K562 (cell line): ENCODE results near the gene HES5. TPM values are rescaled to one million over a fixed set of nuclear protein-coding genes. Genes with fewer than 3 reads are reported as not detected.

Experiments used
- ATAC-seq: fragments of 200-7000 bp; cut with Tn5 transposase; 3 replicates; pipeline ENCODE4 v1.9.1; 2020; ENCODE audit warnings: moderate library complexity
- BruUV-seq: library from RNA; stranded (reverse); fragments of 400-500 nt; replicated peaks from 2 replicates; lab custom pipeline; 2021; lab: Mats Ljungman, UMichigan
- CTCF ChIA-PET: fragments of 300-600 bp; formaldehyde crosslinking; extraction: SDS; loops from one replicate; lab custom pipeline; 2021; ENCODE audit warnings: low intra/inter-chr PET ratio; lab: Yijun Ruan, JAX
- POLR2A ChIA-PET: fragments of 300-600, 350-650 bp; sonication (Branson Sonifier 250); formaldehyde crosslinking; extraction: SDS; loops from one replicate; lab custom pipeline; 2021; ENCODE audit warnings: antibody characterized with exemption, inconsistent platforms; lab: Yijun Ruan, JAX
- DNase-seq, 4 experiments: peaks; one replicate each; pipeline versions ENCODE4 v3.0.0 to v3.0.0-alpha.2; 2011 to 2018; ENCODE audit warnings: low spot score in 3 of 4, mixed read lengths in 3 of 4; ENCODE audit errors: extremely low read depth in 1 of 4
- FAIRE-seq: peaks from 2 replicates; lab custom pipeline; 2011; peaks lifted over from hg19 to GRCh38; lab: Jason Lieb, UNC
- H2AFZ ChIP-seq: 2 replicates; pipeline ENCODE4 v1.6.0; 2011; ENCODE audit warnings: low read depth, low read length, control low read depth, inconsistent platforms
- H3K27ac ChIP-seq: fragments of 200-600 bp; 3 replicates; pipeline ENCODE4 v1.8.0; 2011; ENCODE audit warnings: low read depth, mild to moderate bottlenecking, control low read depth, inconsistent platforms, low read length, moderate library complexity, mixed read lengths; ENCODE audit errors: extremely low read depth
- H3K27me3 ChIP-seq, 2 experiments: fragments of 300-600 bp in 1 of 2; 2 replicates in 1 of 2; 3 replicates in 1 of 2; pipeline versions ENCODE4 v1.6.0 to v1.8.0; 2011; ENCODE audit warnings: inconsistent platforms in 2 of 2, low read length in 2 of 2, mild to moderate bottlenecking in 1 of 2, mixed read lengths in 1 of 2, moderate library complexity in 1 of 2; ENCODE audit not compliant: control insufficient read depth in 2 of 2, insufficient read depth in 2 of 2
- H3K36me3 ChIP-seq: fragments of 300-600 bp; 3 replicates; pipeline ENCODE4 v1.8.0; 2011; ENCODE audit warnings: mild to moderate bottlenecking, low read length, inconsistent platforms; ENCODE audit not compliant: control insufficient read depth, insufficient read depth
- H3K4me1 ChIP-seq, 2 experiments: fragments of 200-600 bp in 1 of 2; replicated peaks in 1 of 2; 2 replicates in 1 of 2; 3 replicates in 1 of 2; pipeline versions ENCODE4 v1.5.1 to v1.8.0; 2011; ENCODE audit warnings: inconsistent platforms in 2 of 2, low read length in 2 of 2, mild to moderate bottlenecking in 1 of 2, mixed read lengths in 1 of 2, moderate library complexity in 1 of 2; ENCODE audit not compliant: control insufficient read depth in 2 of 2, insufficient read depth in 2 of 2
- H3K4me2 ChIP-seq: 2 replicates; pipeline ENCODE4 v1.6.1; 2011; ENCODE audit warnings: low read length, control low read depth, inconsistent platforms, mixed read lengths; ENCODE audit not compliant: insufficient read depth
- H3K4me3 ChIP-seq: fragments of 200-600 bp; sonication (generic), shearing (Covaris generic); 2 replicates; pipeline ENCODE4 v1.5.1; 2016; ENCODE audit warnings: control low read depth, inconsistent platforms
- H3K79me2 ChIP-seq: fragments of 200-600 bp; 3 replicates; pipeline ENCODE4 v1.8.0; 2011; ENCODE audit warnings: low read length, inconsistent platforms; ENCODE audit not compliant: control insufficient read depth, insufficient read depth
- H3K9ac ChIP-seq, 2 experiments: 2 replicates each; pipeline versions ENCODE4 v1.6.0 to v1.6.1; 2011; ENCODE audit warnings: low read depth in 2 of 2, low read length in 2 of 2, control low read depth in 1 of 2, inconsistent platforms in 1 of 2, mild to moderate bottlenecking in 1 of 2, mixed read lengths in 1 of 2; ENCODE audit not compliant: insufficient read depth in 1 of 2
- H3K9me1 ChIP-seq: one replicate; pipeline ENCODE4 v1.6.0; 2011; ENCODE audit warnings: inconsistent platforms, mild to moderate bottlenecking, low read length, moderate library complexity; ENCODE audit not compliant: control insufficient read depth, insufficient read depth
- H3K9me3 ChIP-seq: replicated peaks from 2 replicates; pipeline ENCODE4 v1.5.1; 2011; ENCODE audit warnings: low read depth, low read length, inconsistent platforms; ENCODE audit not compliant: control insufficient read depth, insufficient read depth
- H4K20me1 ChIP-seq: replicated peaks from 2 replicates; pipeline ENCODE4 v1.6.1; 2011; ENCODE audit warnings: low read length, inconsistent platforms, mixed read lengths; ENCODE audit not compliant: control insufficient read depth, insufficient read depth
- E2F6 ChIP-seq, 2 experiments: IDR thresholded peaks; 2 replicates each; pipeline ENCODE4 v1.6.1; 2011; ENCODE audit warnings: borderline replicate concordance in 1 of 2, control low read depth in 1 of 2, low read depth in 1 of 2, low read length in 1 of 2, mild to moderate bottlenecking in 1 of 2, mixed read lengths in 1 of 2, moderate library complexity in 1 of 2; ENCODE audit not compliant: insufficient read depth in 1 of 2, insufficient read length in 1 of 2, poor library complexity in 1 of 2, severe bottlenecking in 1 of 2; ENCODE audit errors: extremely low read depth in 1 of 2
- EHMT2 ChIP-seq: fragments of 450-650 bp; IDR thresholded peaks from 2 replicates; pipeline ENCODE4 v1.6.1; 2018; ENCODE audit warnings: antibody characterized with exemption
- JUNB ChIP-seq: fragments of 450-650 bp; formaldehyde crosslinking; conservative IDR thresholded peaks from 2 replicates; pipeline ENCODE4 v1.4.0; 2020; ENCODE audit warnings: mild to moderate bottlenecking
- KLF1 ChIP-seq: fragments of 450-650 bp; IDR thresholded peaks from 2 replicates; pipeline ENCODE4 v1.6.1; 2016; ENCODE audit warnings: missing genetic modification characterization, missing compliant biosample characterization
- RFX5 ChIP-seq: IDR thresholded peaks from 2 replicates; pipeline ENCODE4 v1.6.1; 2011; ENCODE audit warnings: low read depth, mild to moderate bottlenecking, improper control_type of control experiment, low read length
- RUNX1 ChIP-seq: sonication (generic); IDR thresholded peaks from 2 replicates; pipeline ENCODE4 v1.6.1; 2016; ENCODE audit warnings: antibody characterized with exemption, low read depth
- SIN3B ChIP-seq: fragments of 450-650 bp; IDR thresholded peaks from 2 replicates; pipeline ENCODE4 v1.6.1; 2017; ENCODE audit warnings: low read depth, mild to moderate bottlenecking, moderate library complexity
- WGBS: fragments of 100-300 bp; shearing (Covaris generic); methylation state at CpG from one replicate; pipeline ENCODE4 v1.1.6; 2016; ENCODE audit warnings: low coverage, mixed read lengths; ENCODE audit not compliant: insufficient coverage; ENCODE audit errors: missing lambda C conversion rate; 5-methylcytosine and 5-hydroxymethylcytosine counted together
- in situ Hi-C: fragments of 300-500 bp; cut with MboI; formaldehyde crosslinking; loops from 4 replicates; pipeline ENCODE4 v1.15.0; 2018; ENCODE audit warnings: inconsistent platforms, mixed read lengths
- intact Hi-C: fragments of 100-400 bp; cut with micrococcal nuclease; formaldehyde crosslinking; loops from 2 replicates; pipeline ENCODE4 v1.14.2; 2022
- polyA plus RNA-seq, 8 experiments: library from polyadenylated mRNA; depleted of rRNA in 4 of 8; stranded (reverse) in 5 of 8; unstranded in 3 of 8; fragments of >200 nt; fragmentation: Nextera tagmentation in 2 of 8; fragmentation: Illumina TruSeq in 1 of 8; extraction: Ambion mirVana in 2 of 8; extraction: Trizol in 1 of 8; gene quantifications; 2 replicates each; pipeline versions ENCODE4 v1.2.1 to v1.2.3, GENCODE V29; 2011 to 2014; ENCODE audit warnings: inconsistent platforms in 1 of 8, missing spikeins in 1 of 8
- total RNA-seq, 7 experiments: library from RNA; depleted of rRNA in 6 of 7; stranded (reverse); fragments of >200 nt in 6 of 7; fragmentation: Illumina TruSeq in 2 of 7; extraction: Trizol in 2 of 7; gene quantifications; 2 replicates each; pipeline versions ENCODE4 v1.2.1 to v1.2.3, GENCODE V29; 2011 to 2021; ENCODE audit warnings: low replicate concordance in 1 of 7
- TF ChIP-seq, protein P1 (sequence below): fragments of 450-650 bp; IDR thresholded peaks from 2 replicates; pipeline ENCODE4 v1.6.1; 2016; ENCODE audit warnings: mild to moderate bottlenecking, moderate library complexity

The HES5 gene
- total and polyA plus RNA-seq, 9 of the 15 experiments (the other 6 are each of a cell fraction or from before 2014, with no cell fraction given) = not detected

DNA sequence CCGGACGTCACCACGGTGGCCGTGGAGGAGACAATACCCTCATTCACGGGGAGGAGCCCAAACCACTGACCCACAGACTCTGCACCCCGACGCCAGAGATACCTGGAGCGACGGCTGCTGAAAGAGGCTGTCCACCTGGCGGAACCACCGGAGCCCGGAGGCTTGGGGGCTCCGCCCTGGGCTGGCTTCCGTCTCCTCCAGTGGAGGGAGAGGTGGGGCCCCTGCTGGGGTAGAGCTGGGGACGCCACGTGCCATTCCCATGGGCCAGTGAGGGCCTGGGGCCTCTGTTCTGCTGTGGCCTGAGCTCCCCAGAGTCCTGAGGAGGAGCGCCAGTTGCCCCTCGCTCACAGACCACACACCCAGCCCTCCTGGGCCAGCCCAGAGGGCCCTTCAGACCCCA, 33.1 kb upstream of the HES5 start:
- DNase-seq (no peak), FAIRE-seq (no peak), ATAC-seq (no peak)
- Histone ChIP-seq H3K79me2 (no peaks in the 10 kb centered on the region), H3K9me3 (no peaks in the 10 kb centered on the region), H4K20me1 (no peaks in the 10 kb centered on the region), H3K27ac (no peak overlapping the region), H3K4me3 (no peak overlapping the region), H3K4me2 (no peak overlapping the region), H3K36me3 (no peaks in the 10 kb centered on the region), H3K27me3 (peaks cover 26 to 43% of the 10 kb centered on the region in 2 experiments), H3K4me1 (peaks cover 10 to 68% of the 10 kb centered on the region in 2 experiments; a peak in 4 of 5 replicates), H2AFZ (no peak overlapping the region), H3K9ac (peak overlapping the region in 1 of 2 experiments; percentile 60; a peak in 2 of 4 replicates), H3K9me1 (no peaks in the 10 kb centered on the region)
- no TSS peak for BruUV-seq
- in situ Hi-C loops = no loop called here
- CTCF ChIA-PET = interaction anchor here (0.6 kb wide), 1 partner anchor 22 kb away, joined by 3 read pairs; no protein-coding TSS in a partner anchor
- intact Hi-C loops = no loop called here
- 26% methylated on average over 18 of the region's 18 CpGs for WGBS
- POLR2A ChIA-PET = interaction anchor here (0.5 to 3.3 kb wide), 3 partner anchors 23 to 154 kb away, joined by 3 to 13 read pairs (median 4); partner anchors contain the start of gene PRXL2B
- TF ChIP-seq EHMT2 (no peak), RFX5 (no peak), JUNB (CRISPR knock-in tag) (no peak), E2F6 (IDR thresholded peaks at IDR 0.05; ENCODE audit: borderline replicate concordance in 1 of 2, extremely low read depth in 1 of 2, insufficient read depth in 1 of 2, insufficient read length in 1 of 2, low read depth in 1 of 2, low read length in 1 of 2, poor library complexity in 1 of 2, severe bottlenecking in 1 of 2) (peak in 1 of 2 experiments; percentile 15), KLF1 (tag) (0 out of 2 replicates have a peak, but pooled peaks have one; percentile 16), RUNX1 (no peak), SIN3B (no peak)
- TF ChIP-seq, protein P1, sequence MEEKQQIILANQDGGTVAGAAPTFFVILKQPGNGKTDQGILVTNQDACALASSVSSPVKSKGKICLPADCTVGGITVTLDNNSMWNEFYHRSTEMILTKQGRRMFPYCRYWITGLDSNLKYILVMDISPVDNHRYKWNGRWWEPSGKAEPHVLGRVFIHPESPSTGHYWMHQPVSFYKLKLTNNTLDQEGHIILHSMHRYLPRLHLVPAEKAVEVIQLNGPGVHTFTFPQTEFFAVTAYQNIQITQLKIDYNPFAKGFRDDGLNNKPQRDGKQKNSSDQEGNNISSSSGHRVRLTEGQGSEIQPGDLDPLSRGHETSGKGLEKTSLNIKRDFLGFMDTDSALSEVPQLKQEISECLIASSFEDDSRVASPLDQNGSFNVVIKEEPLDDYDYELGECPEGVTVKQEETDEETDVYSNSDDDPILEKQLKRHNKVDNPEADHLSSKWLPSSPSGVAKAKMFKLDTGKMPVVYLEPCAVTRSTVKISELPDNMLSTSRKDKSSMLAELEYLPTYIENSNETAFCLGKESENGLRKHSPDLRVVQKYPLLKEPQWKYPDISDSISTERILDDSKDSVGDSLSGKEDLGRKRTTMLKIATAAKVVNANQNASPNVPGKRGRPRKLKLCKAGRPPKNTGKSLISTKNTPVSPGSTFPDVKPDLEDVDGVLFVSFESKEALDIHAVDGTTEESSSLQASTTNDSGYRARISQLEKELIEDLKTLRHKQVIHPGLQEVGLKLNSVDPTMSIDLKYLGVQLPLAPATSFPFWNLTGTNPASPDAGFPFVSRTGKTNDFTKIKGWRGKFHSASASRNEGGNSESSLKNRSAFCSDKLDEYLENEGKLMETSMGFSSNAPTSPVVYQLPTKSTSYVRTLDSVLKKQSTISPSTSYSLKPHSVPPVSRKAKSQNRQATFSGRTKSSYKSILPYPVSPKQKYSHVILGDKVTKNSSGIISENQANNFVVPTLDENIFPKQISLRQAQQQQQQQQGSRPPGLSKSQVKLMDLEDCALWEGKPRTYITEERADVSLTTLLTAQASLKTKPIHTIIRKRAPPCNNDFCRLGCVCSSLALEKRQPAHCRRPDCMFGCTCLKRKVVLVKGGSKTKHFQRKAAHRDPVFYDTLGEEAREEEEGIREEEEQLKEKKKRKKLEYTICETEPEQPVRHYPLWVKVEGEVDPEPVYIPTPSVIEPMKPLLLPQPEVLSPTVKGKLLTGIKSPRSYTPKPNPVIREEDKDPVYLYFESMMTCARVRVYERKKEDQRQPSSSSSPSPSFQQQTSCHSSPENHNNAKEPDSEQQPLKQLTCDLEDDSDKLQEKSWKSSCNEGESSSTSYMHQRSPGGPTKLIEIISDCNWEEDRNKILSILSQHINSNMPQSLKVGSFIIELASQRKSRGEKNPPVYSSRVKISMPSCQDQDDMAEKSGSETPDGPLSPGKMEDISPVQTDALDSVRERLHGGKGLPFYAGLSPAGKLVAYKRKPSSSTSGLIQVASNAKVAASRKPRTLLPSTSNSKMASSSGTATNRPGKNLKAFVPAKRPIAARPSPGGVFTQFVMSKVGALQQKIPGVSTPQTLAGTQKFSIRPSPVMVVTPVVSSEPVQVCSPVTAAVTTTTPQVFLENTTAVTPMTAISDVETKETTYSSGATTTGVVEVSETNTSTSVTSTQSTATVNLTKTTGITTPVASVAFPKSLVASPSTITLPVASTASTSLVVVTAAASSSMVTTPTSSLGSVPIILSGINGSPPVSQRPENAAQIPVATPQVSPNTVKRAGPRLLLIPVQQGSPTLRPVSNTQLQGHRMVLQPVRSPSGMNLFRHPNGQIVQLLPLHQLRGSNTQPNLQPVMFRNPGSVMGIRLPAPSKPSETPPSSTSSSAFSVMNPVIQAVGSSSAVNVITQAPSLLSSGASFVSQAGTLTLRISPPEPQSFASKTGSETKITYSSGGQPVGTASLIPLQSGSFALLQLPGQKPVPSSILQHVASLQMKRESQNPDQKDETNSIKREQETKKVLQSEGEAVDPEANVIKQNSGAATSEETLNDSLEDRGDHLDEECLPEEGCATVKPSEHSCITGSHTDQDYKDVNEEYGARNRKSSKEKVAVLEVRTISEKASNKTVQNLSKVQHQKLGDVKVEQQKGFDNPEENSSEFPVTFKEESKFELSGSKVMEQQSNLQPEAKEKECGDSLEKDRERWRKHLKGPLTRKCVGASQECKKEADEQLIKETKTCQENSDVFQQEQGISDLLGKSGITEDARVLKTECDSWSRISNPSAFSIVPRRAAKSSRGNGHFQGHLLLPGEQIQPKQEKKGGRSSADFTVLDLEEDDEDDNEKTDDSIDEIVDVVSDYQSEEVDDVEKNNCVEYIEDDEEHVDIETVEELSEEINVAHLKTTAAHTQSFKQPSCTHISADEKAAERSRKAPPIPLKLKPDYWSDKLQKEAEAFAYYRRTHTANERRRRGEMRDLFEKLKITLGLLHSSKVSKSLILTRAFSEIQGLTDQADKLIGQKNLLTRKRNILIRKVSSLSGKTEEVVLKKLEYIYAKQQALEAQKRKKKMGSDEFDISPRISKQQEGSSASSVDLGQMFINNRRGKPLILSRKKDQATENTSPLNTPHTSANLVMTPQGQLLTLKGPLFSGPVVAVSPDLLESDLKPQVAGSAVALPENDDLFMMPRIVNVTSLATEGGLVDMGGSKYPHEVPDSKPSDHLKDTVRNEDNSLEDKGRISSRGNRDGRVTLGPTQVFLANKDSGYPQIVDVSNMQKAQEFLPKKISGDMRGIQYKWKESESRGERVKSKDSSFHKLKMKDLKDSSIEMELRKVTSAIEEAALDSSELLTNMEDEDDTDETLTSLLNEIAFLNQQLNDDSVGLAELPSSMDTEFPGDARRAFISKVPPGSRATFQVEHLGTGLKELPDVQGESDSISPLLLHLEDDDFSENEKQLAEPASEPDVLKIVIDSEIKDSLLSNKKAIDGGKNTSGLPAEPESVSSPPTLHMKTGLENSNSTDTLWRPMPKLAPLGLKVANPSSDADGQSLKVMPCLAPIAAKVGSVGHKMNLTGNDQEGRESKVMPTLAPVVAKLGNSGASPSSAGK = peak; percentile 27; the same call in 1 of the 2 replicates
